ENCODE data around the gene POLR1G. TPM values are rescaled to one million over a fixed set of nuclear protein-coding genes. Genes with fewer than 3 reads are reported as not detected.
A peak's percentile ranks its signal among the peaks of the same experiment; 100 is the strongest.
"Not testable (repeated sequence)": the region's sequence is repeated elsewhere in the genome, so short reads cannot be mapped to it uniquely, and the experiment has no call there.

The POLR1G gene
- total RNA-seq, 2 experiments from 2014 or later: 9.8 to 11.6 TPM

- Mint-ChIP-seq H3K9me3 (no peaks in the 10 kb centered on the region), H3K36me3 (ENCODE audit: low read depth) (no peaks in the 10 kb centered on the region), H3K4me3 (peak overlapping the region; percentile 71), H3K27me3 (no peaks in the 10 kb centered on the region), H3K4me1 (ENCODE audit: low read depth) (peaks cover 27% of the 10 kb centered on the region), H3K27ac (peak overlapping the region; percentile 6)
- CTCF ChIA-PET: interaction anchor here (0.8 to 5.7 kb wide), 12 partner anchors 9 to 85 kb away, joined by 3 to 57 read pairs (median 5); partner anchors contain the start of genes FOSB and PPP1R13L
- peak; percentile 53 for DNase-seq
- TF ChIP-seq, protein P1, sequence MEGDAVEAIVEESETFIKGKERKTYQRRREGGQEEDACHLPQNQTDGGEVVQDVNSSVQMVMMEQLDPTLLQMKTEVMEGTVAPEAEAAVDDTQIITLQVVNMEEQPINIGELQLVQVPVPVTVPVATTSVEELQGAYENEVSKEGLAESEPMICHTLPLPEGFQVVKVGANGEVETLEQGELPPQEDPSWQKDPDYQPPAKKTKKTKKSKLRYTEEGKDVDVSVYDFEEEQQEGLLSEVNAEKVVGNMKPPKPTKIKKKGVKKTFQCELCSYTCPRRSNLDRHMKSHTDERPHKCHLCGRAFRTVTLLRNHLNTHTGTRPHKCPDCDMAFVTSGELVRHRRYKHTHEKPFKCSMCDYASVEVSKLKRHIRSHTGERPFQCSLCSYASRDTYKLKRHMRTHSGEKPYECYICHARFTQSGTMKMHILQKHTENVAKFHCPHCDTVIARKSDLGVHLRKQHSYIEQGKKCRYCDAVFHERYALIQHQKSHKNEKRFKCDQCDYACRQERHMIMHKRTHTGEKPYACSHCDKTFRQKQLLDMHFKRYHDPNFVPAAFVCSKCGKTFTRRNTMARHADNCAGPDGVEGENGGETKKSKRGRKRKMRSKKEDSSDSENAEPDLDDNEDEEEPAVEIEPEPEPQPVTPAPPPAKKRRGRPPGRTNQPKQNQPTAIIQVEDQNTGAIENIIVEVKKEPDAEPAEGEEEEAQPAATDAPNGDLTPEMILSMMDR (IDR thresholded peaks at IDR 0.05): peak; percentile 42
- intact Hi-C loops (cut with micrococcal nuclease): loop anchor here (10.0 kb wide), 1 partner anchor 46 kb away; no protein-coding TSS in a partner anchor
- peak; percentile 11 for ATAC-seq
- POLR2A ChIA-PET: interaction anchor here (1.0 kb wide), 2 partner anchors 11 to 50 kb away, joined by 4 read pairs; no protein-coding TSS in a partner anchor
Observed at GRCh38 chr19:45428384-45429231, 22.2 kb downstream of the POLR1G start.

DNA sequence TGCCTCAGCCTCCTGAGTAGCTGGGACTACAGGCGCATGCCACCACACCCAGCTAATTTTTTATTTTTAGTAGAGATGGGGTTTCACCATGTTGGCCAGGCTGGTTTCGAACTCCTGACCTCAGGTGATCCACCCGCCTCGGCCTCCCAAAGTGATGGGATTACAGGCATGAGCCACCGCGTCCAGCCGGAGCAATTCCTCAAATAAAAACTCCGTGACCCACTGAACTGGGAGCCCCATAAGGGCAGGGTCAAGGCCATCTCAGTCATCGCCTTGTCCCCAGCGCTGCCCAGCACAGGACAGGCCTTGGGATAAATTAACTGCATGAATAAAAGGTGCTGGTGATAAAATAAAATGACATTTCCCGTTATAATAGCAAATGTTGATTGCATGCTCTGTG, 23.5 kb downstream of the POLR1G start:
- H3K4me1 Mint-ChIP-seq (ENCODE audit: low read depth): peaks cover 17% of the 10 kb centered on the region
- H3K27me3 Mint-ChIP-seq; H3K4me3 Mint-ChIP-seq; H3K36me3 Mint-ChIP-seq (ENCODE audit: low read depth); H3K27ac Mint-ChIP-seq; H3K9me3 Mint-ChIP-seq; ATAC-seq; DNase-seq: not testable (repeated sequence)
- intact Hi-C loops (cut with micrococcal nuclease): loop anchor here (10.0 kb wide), 1 partner anchor 45 kb away; no protein-coding TSS in a partner anchor
- ChIA-PET POLR2A (interaction anchor here (1.1 kb wide), 1 partner anchor 49 kb away, joined by 3 read pairs; no protein-coding TSS in a partner anchor), CTCF (interaction anchor here (1.0 to 5.7 kb wide), 3 partner anchors 10 to 55 kb away, joined by 4 to 57 read pairs (median 18); no protein-coding TSS in a partner anchor)

DNA sequence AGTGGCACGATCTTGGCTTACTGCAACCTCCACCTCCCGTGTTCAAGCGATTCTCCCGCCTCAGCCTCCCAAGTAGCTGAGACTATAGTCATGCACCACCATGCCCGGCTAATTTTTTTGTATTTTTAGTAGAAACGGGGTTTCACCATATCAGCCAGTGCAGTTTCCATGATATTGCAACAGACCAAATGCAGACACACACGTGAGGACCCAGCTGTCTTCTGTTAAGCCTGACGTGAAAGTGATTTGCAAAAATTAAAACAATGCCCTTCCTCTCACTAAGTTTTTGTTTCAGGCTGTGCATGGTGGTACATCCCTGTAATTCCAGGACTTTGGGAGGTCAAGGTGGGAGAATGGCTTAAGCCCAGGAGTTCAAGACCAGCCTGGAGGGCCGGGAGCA, 24.6 kb downstream of the POLR1G start:
- H3K4me1 Mint-ChIP-seq (ENCODE audit: low read depth): peaks cover 13% of the 10 kb centered on the region
- H3K27me3 Mint-ChIP-seq; ATAC-seq; H3K9me3 Mint-ChIP-seq; H3K27ac Mint-ChIP-seq; intact Hi-C loops (cut with micrococcal nuclease); H3K36me3 Mint-ChIP-seq (ENCODE audit: low read depth); H3K4me3 Mint-ChIP-seq; DNase-seq: not testable (repeated sequence)
- POLR2A ChIA-PET: interaction anchor here (1.1 kb wide), 1 partner anchor 48 kb away, joined by 3 read pairs; no protein-coding TSS in a partner anchor
- CTCF ChIA-PET: interaction anchor here (0.7 to 5.7 kb wide), 8 partner anchors 9 to 54 kb away, joined by 3 to 57 read pairs (median 4); no protein-coding TSS in a partner anchor

DNA sequence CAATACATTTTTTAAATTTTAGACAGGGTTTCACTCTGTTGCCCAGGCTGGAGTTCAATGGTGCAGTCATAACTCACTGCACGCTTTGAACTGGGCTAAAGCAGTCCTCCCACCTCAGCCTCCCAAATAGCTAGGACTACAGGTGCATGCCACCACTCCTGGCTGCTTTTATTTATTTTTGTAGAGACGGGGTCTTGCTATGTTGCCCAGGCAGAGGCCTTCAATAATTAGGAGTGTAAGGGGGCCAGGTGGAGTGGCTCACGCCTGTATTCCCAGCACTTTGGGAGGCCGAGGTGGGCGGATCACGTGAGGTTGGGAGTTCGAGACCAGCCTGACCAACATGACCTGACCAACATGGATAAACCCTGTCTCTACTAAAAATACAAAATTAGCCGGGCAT, 26.1 kb downstream of the POLR1G start:
- H3K36me3 Mint-ChIP-seq (ENCODE audit: low read depth); POLR2A ChIA-PET; ATAC-seq; H3K27me3 Mint-ChIP-seq; intact Hi-C loops (cut with micrococcal nuclease); H3K4me3 Mint-ChIP-seq; H3K4me1 Mint-ChIP-seq (ENCODE audit: low read depth); DNase-seq; H3K9me3 Mint-ChIP-seq; H3K27ac Mint-ChIP-seq: not testable (repeated sequence)
- CTCF ChIA-PET: interaction anchor here (1.8 to 3.5 kb wide), 2 partner anchors 46 to 53 kb away, joined by 11 to 18 read pairs; no protein-coding TSS in a partner anchor

GRCh38 chr19:45437328-45437727, 30.9 kb downstream of the POLR1G start:
- DNase-seq (no peak), ATAC-seq (no peak)
- TF ChIP-seq, protein P1 (IDR thresholded peaks at IDR 0.05): no peak
- no peaks in the 10 kb centered on the region for H3K9me3 Mint-ChIP-seq
- H3K4me3 Mint-ChIP-seq: no peak overlapping the region
- H3K27me3 Mint-ChIP-seq: no peaks in the 10 kb centered on the region
- no peaks in the 10 kb centered on the region for H3K36me3 Mint-ChIP-seq (ENCODE audit: low read depth)
- ChIA-PET POLR2A (no interaction called here), CTCF (interaction anchor here (0.7 to 7.6 kb wide), 5 partner anchors 9 to 48 kb away, joined by 3 to 270 read pairs (median 10); partner anchors contain the start of gene PPP1R13L)
- intact Hi-C loops (cut with micrococcal nuclease): no loop called here
- H3K27ac Mint-ChIP-seq: no peak overlapping the region
- peaks cover 14% of the 10 kb centered on the region for H3K4me1 Mint-ChIP-seq (ENCODE audit: low read depth)

DNA sequence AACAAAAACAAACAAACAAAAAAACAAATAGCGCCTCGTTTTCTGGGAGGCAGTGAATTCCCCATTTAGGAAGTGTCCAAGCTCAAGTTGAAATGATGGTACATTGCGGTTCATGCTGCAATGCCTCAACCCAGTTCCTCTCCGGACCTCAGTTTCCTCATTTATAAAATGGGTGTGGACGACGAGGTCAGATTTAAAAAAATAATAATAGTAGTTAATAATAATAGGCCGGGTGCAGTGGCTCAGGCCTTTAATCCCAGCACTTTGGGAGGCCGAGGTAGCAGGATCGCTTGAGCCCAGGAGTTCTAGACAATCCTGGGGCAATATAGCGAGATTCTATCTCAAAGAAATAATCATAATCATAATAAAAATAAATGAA, 32.7 kb downstream of the POLR1G start:
- Mint-ChIP-seq H3K9me3 (no peaks in the 10 kb centered on the region), H3K4me3 (peak overlapping the region; percentile 32), H3K4me1 (ENCODE audit: low read depth) (peaks cover 28% of the 10 kb centered on the region), H3K36me3 (ENCODE audit: low read depth) (no peaks in the 10 kb centered on the region), H3K27me3 (no peaks in the 10 kb centered on the region), H3K27ac (no peak overlapping the region)
- DNase-seq (no peak), ATAC-seq (no peak)
- CTCF ChIA-PET: interaction anchor here (0.5 to 7.6 kb wide), 45 partner anchors 10 to 285 kb away, joined by 3 to 270 read pairs (median 6); partner anchors contain the start of genes EML2, ERCC1, FOSB and PPM1N
- TF ChIP-seq, protein P1 (IDR thresholded peaks at IDR 0.05): no peak
- intact Hi-C loops (cut with micrococcal nuclease): loop anchor here (1.0 kb wide), 1 partner anchor 39 kb away; no protein-coding TSS in a partner anchor
- POLR2A ChIA-PET: interaction anchor here (0.5 to 3.2 kb wide), 12 partner anchors 10 to 203 kb away, joined by 3 to 28 read pairs (median 4); partner anchors contain the start of gene FOSB
